Central memory CD4-positive, alpha-beta T cell (primary cell): ENCODE data around the gene UBTD2.
"Not testable (repeated sequence)": the region's sequence is repeated elsewhere in the genome, so short reads cannot be mapped to it uniquely, and the experiment has no call there.

Source experiments
- DNase-seq: peaks from one replicate; pipeline ENCODE4 v3.0.0; 2022

Gene UBTD2

GRCh38 chr5:172291837-172292236 lies 8.3 kb upstream of the UBTD2 start:
- DNase-seq, result not testable (repeated sequence)

- DNase-seq, result no peak
Measured at GRCh38 chr5:172288465-172288864, 4.9 kb upstream of the UBTD2 start.

DNA sequence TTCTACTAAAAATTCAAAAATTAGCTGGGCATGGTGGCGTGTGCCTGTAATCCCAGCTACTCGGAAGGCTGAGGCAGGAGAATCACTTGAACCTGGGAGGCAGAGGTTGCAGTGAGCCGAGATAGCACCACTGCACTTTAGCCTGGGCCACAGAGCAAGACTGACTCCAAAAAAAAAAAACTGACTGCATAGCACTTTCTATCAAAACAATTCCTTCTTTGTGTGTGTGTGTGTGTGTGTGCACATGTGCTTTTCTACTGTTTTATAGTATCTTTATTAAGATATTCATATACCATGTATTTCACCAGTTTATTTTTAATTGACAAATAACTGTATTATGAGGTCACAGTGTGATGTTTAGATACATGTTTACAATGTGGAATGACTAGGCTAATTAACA lies 3.6 kb upstream of the UBTD2 start:
- DNase-seq, result not testable (repeated sequence)

DNA sequence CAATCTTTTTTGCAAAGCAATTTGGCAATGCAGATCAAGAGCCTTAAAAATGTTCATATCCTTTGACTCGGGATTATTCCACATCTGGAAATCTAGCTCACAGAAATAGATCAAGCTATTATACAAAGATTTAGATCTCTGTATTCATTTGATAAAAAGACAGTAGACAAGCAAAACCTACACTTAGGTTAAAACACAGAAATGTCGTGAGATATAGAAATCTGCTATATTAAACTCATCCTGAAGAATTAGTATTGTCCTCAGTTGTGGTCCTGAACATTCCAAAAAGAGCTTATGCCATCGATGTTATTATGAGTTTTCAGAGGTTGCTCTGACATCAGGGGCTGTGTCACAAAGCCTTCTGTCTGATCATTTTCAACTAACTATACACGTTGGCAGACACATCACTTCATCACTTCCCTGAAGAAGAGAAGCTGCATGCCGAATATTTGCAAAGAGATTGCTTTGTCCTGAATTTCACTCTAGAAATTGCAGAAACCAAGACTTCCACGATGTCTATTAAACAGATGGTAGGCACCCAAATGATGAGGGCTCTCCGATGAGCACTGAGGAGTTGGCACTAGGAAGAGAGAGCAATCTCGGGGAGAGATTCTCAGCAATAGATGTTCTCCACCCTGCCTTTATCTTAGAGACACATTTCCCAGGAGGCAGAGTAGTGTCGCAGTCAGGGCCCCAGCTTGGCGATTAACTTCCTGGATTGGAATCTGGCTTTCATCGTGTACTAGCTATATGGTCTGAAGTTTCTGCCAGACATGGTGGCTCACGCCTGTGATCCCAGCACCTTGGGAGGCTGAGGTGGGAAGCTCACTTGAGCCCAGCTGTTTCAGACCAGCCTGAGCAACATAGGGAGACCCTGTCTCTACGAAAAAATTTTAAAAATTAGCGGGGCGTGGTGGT lies 1.9 kb upstream of the UBTD2 start:
- no peak for DNase-seq

- no peak for DNase-seq
Measured at GRCh38 chr5:172284611-172284980, 1.0 kb upstream of the UBTD2 start.

- peak; percentile 72 for DNase-seq
Measured at GRCh38 chr5:172283862-172284610, 472 bp upstream of the UBTD2 start.

GRCh38 chr5:172282272-172283019 lies 1.1 kb downstream of the UBTD2 start:
- DNase-seq, result no peak

- no peak for DNase-seq
Measured at GRCh38 chr5:172281346-172281745, 2.2 kb downstream of the UBTD2 start.

DNA sequence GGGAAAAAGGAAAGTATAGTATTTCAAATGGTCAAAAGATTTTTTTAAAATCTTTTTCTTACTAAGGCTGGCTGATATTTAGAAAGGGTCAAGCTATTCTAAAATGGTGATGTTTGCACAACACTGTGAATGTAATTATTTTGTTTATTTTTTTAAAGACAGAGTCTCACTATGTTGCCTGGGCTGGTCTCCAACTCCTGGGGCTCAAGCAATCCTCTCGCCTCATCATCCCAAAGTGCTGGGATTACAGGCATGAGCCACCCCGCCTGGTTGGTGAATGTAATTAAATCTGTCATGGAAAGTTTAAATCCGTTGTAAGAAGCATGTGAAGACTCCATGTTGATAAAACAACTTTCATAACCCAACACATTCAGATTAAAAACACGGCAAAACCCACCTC lies 2.6 kb downstream of the UBTD2 start:
- no peak for DNase-seq

DNA sequence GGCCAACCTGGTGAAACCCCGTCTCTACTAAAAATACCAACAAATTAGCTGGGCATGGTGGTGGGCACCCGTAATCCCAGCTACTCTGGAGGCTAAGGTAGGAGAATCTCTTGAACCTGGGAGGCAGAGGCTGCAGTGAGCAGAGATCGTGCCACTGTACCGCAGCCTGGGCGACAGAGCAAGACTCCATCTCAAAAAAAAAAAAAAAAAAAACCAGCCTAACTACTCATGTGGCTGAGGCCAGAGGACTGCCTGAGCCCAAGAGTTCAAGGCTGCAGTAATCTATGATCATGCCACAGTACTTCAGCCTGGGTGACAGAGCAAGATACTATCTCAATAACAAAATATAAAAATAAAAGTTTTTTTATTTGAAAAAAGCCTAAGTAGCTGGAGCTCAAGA lies 3.2 kb downstream of the UBTD2 start:
- DNase-seq, result no peak

DNA sequence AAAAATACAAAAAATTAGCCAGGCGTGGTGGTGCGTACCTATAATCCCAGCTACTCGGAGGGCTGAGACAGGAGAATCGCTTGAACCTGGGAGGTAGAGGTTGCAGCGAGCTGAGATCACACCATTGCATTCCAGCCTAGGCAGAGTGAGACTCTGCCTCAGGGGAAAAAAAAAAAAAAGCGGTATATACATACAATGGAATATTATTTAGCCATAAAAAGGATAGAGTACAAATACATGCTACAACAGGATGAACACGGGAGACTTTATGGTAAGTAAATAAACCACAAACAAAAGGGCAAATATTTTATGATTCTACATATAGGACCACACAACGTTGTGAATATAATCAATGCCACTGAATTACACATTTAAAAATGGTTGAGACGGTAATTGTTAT lies 5.2 kb downstream of the UBTD2 start:
- DNase-seq, result no peak

DNA sequence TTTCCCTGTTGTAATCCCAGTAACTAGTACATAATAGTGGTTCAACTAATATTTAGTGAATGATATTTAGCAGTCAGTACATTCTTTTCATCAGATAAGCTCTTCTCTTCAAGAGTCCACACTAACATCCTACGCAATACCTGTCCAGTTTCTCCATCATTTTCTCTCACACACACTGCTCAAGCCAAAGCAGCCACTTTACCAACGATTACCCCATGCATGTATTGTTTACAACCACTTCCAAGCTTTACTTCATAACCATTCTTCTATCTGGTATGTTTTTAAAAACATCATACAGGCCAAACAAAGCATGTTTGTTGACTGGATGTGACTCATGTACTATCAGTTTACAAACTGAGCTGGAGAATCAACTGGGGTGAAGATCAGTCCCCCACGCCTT lies 7.3 kb downstream of the UBTD2 start:
- no peak for DNase-seq

GRCh38 chr5:172274951-172275753 lies 8.4 kb downstream of the UBTD2 start:
- peak; percentile 59 for DNase-seq

- DNase-seq, result no peak
Measured at GRCh38 chr5:172267943-172268342, 15.6 kb downstream of the UBTD2 start.

DNA sequence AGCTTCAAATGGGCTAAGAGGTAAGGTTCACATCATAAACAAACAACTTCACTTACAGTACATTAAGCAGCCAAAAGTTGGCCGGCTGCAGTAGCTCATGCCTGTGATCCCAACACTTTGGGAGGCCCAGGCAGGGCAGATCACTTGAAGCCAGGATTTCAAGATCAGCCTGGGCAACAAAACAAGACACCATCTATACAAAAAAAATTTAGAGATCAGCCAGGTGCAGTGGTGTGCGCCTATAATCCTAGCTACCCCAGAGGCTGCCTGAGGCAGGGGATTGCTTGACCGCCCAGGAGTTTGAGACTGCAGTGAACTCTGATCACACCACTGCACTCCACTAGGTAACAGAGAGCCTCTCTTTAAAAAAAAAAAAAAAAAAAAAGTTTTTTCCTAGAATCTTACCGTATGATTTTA lies 16.9 kb downstream of the UBTD2 start:
- no peak for DNase-seq

DNA sequence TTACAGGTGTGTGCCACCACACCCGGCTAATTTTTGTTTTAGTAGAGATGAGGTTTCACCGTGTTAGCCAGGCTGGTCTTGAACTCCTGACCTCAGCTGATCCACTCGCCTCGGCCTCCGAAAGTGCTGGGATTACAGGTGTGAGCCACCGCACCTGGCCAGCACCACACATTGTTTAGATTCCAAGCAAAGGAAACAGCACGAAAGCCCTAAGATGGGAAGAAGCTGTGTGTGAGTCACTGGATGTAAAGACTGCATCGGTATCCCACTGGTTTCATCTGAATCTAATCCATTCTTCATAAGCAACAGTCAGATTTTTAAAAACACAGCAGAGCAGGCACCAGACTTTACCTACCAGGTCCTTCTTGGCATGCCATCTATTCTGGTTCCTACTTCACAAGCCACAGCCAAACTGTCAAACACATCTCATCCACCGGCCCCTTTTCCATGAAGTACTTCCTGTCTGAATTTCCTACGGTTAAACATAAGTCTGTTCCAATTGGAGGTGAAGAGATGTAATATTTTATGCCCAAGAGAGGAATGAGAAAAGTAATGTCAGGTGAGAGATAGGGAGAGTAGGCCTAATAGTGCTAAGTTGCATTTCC lies 17.4 kb downstream of the UBTD2 start:
- no peak for DNase-seq

GRCh38 chr5:172264815-172265395 lies 18.7 kb downstream of the UBTD2 start:
- no peak for DNase-seq

DNA sequence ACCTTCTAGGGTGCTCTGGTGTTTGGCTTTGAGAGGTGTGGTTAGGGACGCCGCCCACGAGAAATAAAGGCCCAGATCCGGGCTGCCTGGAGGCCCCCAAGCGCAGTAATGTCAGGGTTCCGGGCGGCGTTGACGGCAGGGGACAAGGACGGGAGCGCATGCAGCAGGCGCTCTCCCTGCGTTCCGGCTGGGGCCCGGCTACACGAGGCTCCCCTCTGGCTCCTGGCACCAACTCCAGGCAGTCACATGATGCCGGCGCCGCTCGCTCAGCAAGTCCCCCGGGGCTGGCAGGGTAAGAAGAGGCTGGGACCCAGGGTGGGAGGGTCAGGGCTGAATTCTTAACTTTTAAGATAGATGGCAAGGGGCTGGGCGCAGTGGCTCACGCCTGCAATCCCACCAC lies 28.1 kb downstream of the UBTD2 start:
- DNase-seq, result no peak

DNA sequence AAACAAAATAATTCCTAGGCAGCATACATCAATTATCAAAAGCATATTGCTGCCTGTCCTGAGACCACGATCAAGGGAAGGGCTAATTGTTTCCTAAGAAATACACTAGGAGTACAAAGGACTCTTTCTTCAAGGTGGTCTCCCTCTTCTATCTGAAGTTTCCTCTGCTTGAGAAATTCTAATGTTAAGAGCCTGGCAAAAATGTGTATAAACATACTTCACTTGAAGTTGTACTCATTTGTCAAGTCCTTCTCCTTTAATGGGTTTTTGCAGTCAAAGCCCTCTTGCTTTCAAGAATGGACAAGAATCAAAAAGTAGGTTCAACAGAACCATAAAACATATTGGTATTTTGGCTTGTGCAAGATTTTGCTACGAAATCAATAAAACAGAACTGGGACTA lies 31.1 kb downstream of the UBTD2 start:
- DNase-seq, result no peak

DNA sequence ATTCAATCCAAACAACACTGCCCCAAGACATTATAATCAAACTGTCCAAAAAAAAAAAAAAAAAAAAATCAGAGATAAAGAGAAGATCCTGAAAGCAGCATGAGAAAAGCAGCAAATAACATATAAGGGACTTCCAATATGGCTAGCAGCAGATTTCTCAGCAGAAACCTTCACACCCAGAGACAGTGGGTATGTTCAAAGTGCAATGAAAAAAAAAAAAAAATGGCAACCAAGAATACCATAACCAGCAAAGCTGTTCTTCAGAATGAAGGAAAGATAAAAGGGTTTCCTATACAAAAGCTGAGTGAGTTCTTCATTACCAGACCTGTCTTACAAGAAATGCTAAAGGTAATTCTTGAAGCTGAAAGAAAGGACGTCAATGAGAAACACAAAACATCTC lies 32.1 kb downstream of the UBTD2 start:
- no peak for DNase-seq

- DNase-seq, result no peak
Measured at GRCh38 chr5:172248637-172249036, 34.9 kb downstream of the UBTD2 start.

DNA sequence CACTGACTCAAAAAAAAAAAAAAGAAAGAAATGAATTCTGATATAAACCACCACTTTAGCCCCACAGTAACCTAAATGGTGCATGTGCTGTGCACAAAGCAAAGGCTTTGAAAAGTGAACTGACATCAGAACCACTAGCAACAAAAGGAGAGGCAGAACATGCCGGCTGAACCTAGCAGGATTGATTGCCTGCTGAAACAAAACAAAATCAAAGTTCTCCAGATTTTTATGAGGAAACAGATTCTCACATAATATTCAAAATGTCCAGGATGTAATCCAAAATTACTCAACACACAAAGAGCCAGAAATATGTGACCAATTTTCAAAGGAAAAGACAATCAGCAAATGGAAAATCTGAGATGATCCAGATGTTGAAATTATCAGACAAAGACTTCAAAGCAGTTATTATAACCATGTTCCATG lies 37.9 kb downstream of the UBTD2 start:
- DNase-seq, result no peak
